GM21390 (cell line): Measurements from ENCODE around the gene PTPN9.

Experiments used
- ATAC-seq: cut with Tn5 transposase; IDR thresholded peaks from one replicate; pipeline ENCODE4 v1.9.1; 2021; ENCODE audit not compliant: unreplicated experiment

The PTPN9 gene

DNA sequence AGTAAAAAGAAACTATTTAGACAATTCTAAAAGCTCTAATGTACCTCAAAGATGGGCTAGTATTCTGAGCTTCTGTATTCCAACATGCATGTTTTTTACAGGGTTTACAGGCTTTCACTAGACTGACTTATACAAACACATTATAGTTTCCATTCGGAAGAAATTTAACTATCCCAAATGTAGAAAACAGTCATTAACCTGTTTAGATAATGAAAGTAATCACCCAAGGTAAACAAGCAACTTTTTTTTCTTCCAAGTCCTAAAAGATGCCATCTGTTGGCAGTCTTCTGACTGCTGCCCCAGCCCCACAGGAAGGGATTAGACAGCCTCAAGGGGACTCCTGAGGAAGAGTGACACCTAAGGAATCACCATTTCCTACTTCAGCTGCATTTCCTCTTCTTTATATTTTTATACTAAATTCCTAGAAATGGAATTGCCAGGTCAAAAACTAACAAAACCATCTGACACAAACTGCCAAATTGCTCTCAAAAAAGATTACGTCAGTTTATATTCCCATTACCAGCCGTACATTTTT lies 153.1 kb downstream of the PTPN9 start:
- ATAC-seq = no peak

DNA sequence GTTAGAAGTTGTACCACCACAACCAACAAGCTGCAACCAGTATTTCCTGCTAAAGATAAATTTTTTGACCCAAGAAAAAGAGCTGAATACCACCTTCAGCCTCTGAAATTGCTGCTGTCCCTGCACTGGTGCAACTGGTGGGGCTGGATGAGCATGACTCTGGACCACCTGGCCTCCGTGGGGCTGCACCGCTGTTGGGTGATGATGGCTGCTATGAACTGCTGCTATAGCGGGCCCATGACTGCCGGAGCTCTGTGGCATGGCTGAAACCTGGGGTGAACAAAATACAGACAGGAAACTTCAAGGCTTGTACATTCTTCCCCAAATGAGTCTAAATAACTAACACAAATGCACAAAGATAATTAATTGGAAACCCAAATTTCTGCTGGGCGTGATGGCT lies 156.6 kb downstream of the PTPN9 start:
- ATAC-seq = no peak

DNA sequence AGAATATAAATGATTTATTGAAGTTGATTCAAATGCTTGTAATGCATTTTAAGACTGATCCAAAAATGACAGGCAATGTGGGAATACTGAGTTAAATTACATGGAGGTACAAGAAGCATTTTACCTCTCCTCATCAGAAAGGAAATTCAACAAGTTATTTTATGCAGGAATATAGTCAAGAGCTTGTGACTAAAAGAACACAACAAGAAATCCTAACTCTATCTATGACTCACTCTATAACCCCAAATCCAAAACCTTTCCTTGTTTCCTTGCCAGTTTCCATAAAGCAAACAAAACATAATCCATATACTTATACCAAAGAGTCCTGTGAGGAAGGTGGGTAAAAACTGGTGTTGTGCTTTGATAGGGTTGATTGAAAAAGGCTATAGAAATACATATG lies 158.4 kb downstream of the PTPN9 start:
- ATAC-seq = no peak

DNA sequence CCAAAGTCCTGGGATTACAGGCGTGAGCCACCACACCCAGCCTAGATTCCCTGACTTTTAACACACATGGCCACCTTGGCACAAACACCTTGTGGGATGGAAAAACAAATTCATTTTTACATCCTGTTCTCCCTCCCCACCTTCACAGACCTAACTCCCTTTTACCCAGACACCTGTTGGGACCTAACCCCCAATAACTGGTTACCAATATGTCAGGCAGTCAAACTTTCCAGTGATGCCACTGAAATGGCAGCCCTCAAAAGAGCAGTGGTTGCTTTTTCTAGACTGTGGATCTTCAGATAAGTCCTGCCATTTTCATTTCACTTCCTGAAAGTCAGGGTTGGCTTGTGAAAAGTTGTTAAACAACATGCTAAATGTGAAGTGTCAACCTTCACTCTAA lies 162.5 kb downstream of the PTPN9 start:
- no peak for ATAC-seq
